GM12891 (cell line): Measurements from ENCODE around the gene PPP2R2D.

Source experiments
- POLR2A ChIP-seq: IDR thresholded peaks from 2 replicates; pipeline ENCODE4 v1.6.1; 2011; ENCODE audit warnings: low read depth, low read length, control low read depth
- POLR2AphosphoS5 ChIP-seq: IDR thresholded peaks from 2 replicates; pipeline ENCODE4 v1.6.1; 2011; ENCODE audit warnings: low read depth, low read length, control low read depth

DNA sequence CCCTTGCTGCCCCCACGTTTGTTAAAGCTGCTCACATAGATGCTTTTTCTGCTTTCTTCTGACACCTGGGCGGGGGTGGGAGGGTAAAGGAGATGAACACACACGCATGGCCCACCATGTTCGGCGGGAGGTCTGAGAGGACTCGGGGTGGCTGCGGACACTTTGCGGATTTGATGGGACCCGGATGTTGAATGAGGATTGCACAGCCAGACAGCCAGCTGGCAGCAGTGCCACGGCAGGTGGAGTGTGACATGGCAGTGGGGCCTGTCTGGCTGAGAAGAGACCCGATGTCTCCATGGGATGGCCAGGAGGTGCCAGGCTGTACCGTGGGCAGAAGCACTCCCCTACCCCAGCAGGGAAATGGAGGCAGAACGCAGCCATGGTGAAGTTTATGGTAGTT lies 31.2 kb downstream of the PPP2R2D start:
- TF ChIP-seq POLR2A (no peak), POLR2AphosphoS5 (no peak)
